ENCODE data around the gene NAA35.

The NAA35 gene

DNA sequence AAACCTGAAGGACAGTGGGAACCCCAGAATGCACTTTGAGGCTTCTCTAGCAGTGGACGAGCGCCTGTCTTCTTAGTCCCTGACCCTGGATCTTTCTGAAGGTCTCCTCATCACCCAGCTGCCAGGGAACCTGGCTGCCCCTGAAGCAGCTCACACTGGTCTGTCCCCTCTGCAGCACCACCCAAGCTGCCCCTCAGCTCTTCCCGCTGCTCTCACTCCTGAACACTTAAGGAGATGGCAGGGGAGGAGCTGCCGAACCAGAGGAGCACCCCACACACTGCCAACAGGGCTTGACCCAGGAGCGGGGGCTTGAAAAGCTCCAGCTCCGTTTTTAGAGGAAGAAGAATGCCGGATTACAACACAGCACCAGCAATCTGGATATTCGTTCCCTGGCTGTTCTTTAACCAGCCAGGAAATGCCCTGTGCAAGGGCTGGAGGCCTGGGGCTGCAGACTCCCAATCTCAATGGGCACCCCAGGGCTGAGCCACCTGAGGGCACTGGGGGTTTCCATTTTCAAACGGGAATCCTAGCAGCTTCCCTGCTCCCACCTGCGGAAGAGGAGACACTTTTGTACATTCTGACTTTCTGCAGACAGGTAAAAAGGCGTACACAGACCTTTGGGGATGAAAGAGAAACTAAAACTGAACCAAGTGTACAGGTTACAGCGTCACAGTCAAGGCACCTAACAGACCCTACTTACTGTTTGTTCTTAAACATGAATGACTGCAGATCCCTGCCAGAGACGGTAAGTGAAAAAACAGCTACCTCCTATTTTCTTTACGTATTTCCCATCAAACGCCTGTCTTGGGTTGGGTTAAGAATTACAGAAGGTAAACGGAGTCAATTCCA is 122.1 kb downstream of the NAA35 start:
- DNase-seq (ENCODE audit: low read depth in 3 of 3), result no peak

GRCh38 chr9:86064220-86064619 is 123.3 kb downstream of the NAA35 start:
- DNase-seq (ENCODE audit: low read depth in 3 of 3), result no peak

GRCh38 chr9:86069206-86069869 is 128.4 kb downstream of the NAA35 start:
- no peak for DNase-seq (ENCODE audit: low read depth in 3 of 3)
